Activated T-helper 2 cell treated with anti-CD3 and anti-CD28 coated beads, Interferon-gamma antibody, Interleukin-2, Interleukin-4, amounts not matched to agents 10 μg/mL and 5 μg/mL and 100 μg/mL, durations not matched to agents 14 hours and 24 hours and 36 hours (primary cell): ENCODE measurements around the gene PSMC4. TPM values are rescaled to one million over a fixed set of nuclear protein-coding genes. Genes with fewer than 3 reads are reported as not detected.
"Not testable (repeated sequence)": the region's sequence is repeated elsewhere in the genome, so short reads cannot be mapped to it uniquely, and the experiment has no call there.

ENCODE experiments used
- DNase-seq: peaks from one replicate; pipeline ENCODE4 v3.0.0; 2021; ENCODE audit warnings: low spot score
- H3K27ac Mint-ChIP-seq: one replicate; pipeline ENCODE4 v1.8.0; 2021; ENCODE audit warnings: mixed read lengths
- H3K27me3 Mint-ChIP-seq: one replicate; pipeline ENCODE4 v1.8.0; 2021; ENCODE audit warnings: low read depth, mixed read lengths
- H3K36me3 Mint-ChIP-seq: one replicate; pipeline ENCODE4 v1.8.0; 2021; ENCODE audit warnings: low read depth, mixed read lengths
- H3K4me1 Mint-ChIP-seq: one replicate; pipeline ENCODE4 v1.8.0; 2021; ENCODE audit warnings: low read depth, mixed read lengths
- H3K4me3 Mint-ChIP-seq: one replicate; pipeline ENCODE4 v1.8.0; 2021; ENCODE audit warnings: low read depth, mild to moderate bottlenecking, moderate library complexity, mixed read lengths
- H3K9me3 Mint-ChIP-seq: one replicate; pipeline ENCODE4 v1.8.0; 2021; ENCODE audit warnings: mixed read lengths
- intact Hi-C: fragments of 100-400 bp; cut with micrococcal nuclease; formaldehyde crosslinking; loops from one replicate; pipeline ENCODE4 v1.15.1; 2023
- total RNA-seq: library from RNA; stranded (reverse); gene quantifications from 2 replicates; pipeline ENCODE4 v1.2.3, GENCODE V29; 2022

PSMC4 gene
- total RNA-seq, 1 donor from 2014 or later, result 174 TPM

DNA sequence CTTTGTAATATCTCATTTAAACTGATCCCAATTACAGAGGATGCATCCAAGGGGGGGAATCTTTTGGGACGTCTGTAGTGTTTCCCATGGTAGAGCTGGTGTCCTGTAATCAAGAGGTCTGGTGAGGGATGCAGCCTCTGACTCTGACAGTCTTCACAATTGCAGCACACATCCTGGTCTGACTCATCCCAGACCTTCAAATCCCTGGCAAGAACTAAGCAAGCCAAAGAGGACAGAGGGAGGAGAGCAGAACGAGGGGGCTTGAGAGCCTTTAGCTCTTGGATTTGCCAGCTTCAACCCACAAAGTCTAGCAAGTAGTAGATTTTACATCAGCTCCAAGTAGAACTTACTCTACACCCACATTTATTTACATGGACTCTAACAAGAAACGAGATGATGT lies 19.3 kb upstream of the PSMC4 start:
- Mint-ChIP-seq H3K9me3 (peaks cover 3% of the 10 kb centered on the region), H3K36me3 (peaks cover 16% of the 10 kb centered on the region), H3K27ac (peak overlapping the region; percentile 86), H3K4me3 (no peak overlapping the region), H3K4me1 (peaks cover 40% of the 10 kb centered on the region), H3K27me3 (no peaks in the 10 kb centered on the region)
- intact Hi-C loops, result no loop called here
- DNase-seq, result no peak

DNA sequence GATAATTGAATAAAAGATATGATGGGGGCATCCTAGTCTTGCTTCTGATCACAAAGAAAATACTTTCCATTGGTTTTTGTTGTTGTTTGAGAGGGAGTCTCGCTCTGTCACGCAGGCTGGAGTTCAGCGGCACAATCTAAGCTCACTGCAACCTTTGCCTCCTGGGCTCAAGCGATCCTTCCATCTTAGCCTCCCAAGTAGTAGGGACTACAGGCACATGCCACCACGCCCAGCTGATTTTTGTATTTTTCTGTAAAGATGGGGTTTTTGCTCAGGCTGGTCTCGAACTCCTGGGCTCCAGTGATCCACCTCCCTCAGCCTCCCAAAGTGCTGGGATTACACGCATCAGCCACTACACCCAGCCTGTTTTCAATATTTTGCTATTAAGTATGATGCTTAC lies 17.1 kb upstream of the PSMC4 start:
- Mint-ChIP-seq H3K4me3 (no peak overlapping the region), H3K36me3 (peaks cover 16% of the 10 kb centered on the region), H3K27ac (peak overlapping the region; percentile 86), H3K4me1 (peaks cover 44% of the 10 kb centered on the region), H3K27me3 (no peaks in the 10 kb centered on the region), H3K9me3 (peaks cover 3% of the 10 kb centered on the region)
- DNase-seq, result no peak
- intact Hi-C loops, result no loop called here

DNA sequence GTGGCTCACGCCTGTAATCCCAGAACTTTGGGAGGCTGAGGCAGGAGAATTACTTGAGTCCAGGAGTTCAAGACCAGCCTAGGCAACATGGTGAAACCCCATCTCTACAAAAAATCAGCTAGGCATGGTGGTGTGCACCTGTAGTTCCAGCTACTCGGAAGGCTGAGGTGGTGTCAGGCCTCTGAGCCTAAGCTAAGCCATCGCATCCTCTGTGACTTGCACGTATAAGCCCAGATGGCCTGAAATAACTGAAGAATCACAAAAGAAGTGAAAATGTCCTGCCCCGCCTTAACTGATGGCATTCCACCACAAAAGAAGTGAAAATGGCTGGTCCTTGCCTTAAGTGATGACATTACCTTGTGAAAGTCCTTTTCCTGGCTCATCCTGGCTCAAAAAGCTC lies 13.1 kb upstream of the PSMC4 start:
- DNase-seq, intact Hi-C loops: not testable (repeated sequence)

DNA sequence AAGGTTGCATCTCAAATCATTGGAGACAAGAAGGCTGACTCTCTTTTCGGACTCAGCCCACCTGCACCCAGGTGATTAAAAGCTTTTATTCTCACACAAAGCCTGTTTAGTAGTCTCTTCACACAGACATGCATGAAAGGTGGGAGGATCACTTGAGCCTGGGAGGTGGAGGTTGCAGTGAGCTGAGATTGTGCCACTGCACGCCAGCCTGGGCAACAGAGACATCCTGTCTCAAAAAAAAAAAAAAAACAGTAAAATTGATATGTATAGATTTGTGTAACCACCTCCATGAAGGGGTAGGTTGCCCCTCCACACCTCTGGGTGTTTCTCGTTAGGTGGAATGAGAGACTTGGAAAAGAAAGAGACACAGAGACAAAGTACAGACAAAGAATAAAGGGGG lies 12.0 kb upstream of the PSMC4 start:
- H3K9me3 Mint-ChIP-seq, H3K36me3 Mint-ChIP-seq, H3K4me3 Mint-ChIP-seq, DNase-seq, intact Hi-C loops, H3K27me3 Mint-ChIP-seq: not testable (repeated sequence)
- peaks cover 30% of the 10 kb centered on the region for H3K4me1 Mint-ChIP-seq
- peak overlapping the region; percentile 79 for H3K27ac Mint-ChIP-seq

More for the DNA sequence above, 13.1 kb upstream of the PSMC4 start:
- H3K27me3 Mint-ChIP-seq, H3K4me3 Mint-ChIP-seq, H3K36me3 Mint-ChIP-seq, H3K9me3 Mint-ChIP-seq: not testable (repeated sequence)
- Mint-ChIP-seq H3K27ac (peak overlapping the region; percentile 49), H3K4me1 (peaks cover 37% of the 10 kb centered on the region)

DNA sequence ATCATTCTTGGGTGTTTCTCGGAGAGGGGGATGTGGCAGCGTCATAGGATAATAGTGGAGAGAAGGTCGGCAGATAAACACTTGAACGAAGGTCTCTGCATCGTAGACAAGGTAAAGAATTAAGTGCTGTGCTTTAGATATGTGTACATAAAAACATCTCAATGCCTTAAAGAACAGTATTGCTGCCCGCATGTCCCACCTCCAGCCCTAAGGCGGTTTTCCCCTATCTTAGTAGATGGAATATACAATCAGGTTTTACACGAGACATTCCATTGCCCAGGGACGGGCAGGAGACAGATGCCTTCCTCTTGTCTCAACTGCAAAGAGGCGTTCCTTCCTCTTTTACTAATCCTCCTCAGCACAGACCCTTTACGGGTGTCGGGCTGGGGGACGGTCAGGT lies 11.6 kb upstream of the PSMC4 start:
- intact Hi-C loops, DNase-seq, H3K36me3 Mint-ChIP-seq, H3K9me3 Mint-ChIP-seq, H3K27me3 Mint-ChIP-seq, H3K4me3 Mint-ChIP-seq: not testable (repeated sequence)
- peaks cover 32% of the 10 kb centered on the region for H3K4me1 Mint-ChIP-seq
- peak overlapping the region; percentile 79 for H3K27ac Mint-ChIP-seq

DNA sequence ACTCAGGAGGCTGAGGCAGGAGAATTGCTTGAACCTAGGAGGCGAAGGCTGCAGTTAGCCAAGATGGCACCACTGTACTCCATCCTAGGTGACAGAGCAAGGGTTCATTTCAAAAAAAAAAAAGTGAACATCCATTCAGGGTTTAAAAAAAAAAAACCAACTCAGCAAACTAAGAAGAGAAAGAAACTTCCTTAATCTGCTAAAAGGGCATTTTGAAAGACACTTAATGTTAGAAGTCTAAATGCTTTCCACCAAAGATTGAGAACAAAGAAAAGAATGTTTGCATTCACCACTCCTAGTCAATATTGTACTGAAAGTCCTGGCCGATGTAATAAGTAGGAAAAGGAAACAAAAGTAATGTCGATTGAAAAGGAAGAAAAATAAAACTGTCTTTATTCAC lies 7.1 kb upstream of the PSMC4 start:
- Mint-ChIP-seq H3K4me1 (peaks cover 35% of the 10 kb centered on the region), H3K4me3 (no peak overlapping the region), H3K36me3 (peaks cover 14% of the 10 kb centered on the region), H3K27ac (no peak overlapping the region), H3K9me3 (no peaks in the 10 kb centered on the region), H3K27me3 (no peaks in the 10 kb centered on the region)
- DNase-seq, result no peak
- intact Hi-C loops, result no loop called here

DNA sequence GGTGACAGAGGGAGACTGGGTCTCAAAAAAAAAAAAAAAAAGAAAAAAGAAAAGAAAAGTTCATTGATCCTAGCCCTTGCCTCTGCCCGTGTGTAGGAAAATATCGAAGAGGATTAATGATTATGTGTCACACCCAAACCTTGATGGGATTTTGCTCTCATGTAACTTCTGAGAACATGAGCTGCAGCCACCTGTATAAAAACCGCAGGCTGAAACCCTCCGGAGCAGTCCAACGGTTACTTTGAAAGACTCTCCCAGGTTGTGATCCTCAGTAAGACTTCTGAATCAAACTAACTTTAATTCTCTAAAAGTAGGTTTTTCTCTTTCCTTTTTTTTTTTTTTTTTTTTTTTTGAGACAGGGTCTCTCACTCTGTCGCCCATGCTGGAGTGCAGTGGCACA lies 4.3 kb upstream of the PSMC4 start:
- intact Hi-C loops, result no loop called here
- no peaks in the 10 kb centered on the region for H3K9me3 Mint-ChIP-seq
- peaks cover 21% of the 10 kb centered on the region for H3K36me3 Mint-ChIP-seq
- no peak overlapping the region for H3K4me3 Mint-ChIP-seq
- no peak overlapping the region for H3K27ac Mint-ChIP-seq
- no peaks in the 10 kb centered on the region for H3K27me3 Mint-ChIP-seq
- DNase-seq, result no peak
- peaks cover 31% of the 10 kb centered on the region for H3K4me1 Mint-ChIP-seq

DNA sequence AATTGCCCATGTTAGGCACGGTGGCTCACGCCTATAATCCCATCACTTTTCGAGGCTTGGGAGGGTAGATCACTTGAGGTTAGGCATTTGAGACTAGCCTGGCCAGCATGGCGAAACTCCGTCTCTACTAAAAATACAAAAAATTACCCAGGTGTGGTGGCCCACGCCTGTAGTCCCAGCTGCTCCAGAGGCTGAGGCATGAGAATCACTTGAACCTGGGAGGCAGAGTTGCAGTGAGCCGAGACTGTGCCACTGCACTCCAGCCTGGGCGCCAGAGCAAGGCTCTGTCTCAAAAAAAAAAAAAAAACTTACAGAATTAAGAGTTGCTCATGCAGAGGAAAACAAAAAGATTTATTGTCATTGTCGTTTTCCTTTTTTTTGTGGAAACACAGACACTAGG lies 3.4 kb upstream of the PSMC4 start:
- Mint-ChIP-seq H3K27ac (no peak overlapping the region), H3K27me3 (no peaks in the 10 kb centered on the region), H3K4me1 (peaks cover 39% of the 10 kb centered on the region)

DNA sequence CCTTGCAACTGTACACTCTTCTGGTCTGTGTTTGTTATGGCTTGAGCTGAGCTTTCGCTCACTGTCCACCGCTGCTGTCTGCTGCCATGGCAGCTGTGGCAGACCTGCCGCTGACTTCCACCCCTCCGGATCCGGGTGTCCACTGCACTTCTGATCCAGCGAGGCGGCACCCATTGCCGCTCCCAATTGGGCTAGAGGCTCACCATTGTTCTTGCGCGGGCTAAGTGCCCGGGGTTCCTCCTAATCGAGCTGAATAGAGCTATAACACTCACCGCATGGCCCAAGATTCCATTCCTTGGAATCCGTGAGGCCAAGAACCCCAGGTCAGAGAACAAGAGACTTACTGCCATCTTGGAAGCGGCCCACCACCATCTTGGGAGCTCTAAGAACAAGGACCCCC lies 2.2 kb upstream of the PSMC4 start:
- Mint-ChIP-seq H3K27ac (peak overlapping the region; percentile 96), H3K9me3 (no peaks in the 10 kb centered on the region), H3K4me1 (peaks cover 44% of the 10 kb centered on the region), H3K36me3 (peaks cover 37% of the 10 kb centered on the region), H3K27me3 (no peaks in the 10 kb centered on the region), H3K4me3 (peak overlapping the region; percentile 92)
- intact Hi-C loops, result no loop called here
- DNase-seq, result no peak

More for the DNA sequence above, 3.4 kb upstream of the PSMC4 start:
- intact Hi-C loops, result no loop called here
- DNase-seq, result no peak
- Mint-ChIP-seq H3K4me3 (no peak overlapping the region), H3K36me3 (peaks cover 28% of the 10 kb centered on the region), H3K9me3 (no peaks in the 10 kb centered on the region)

DNA sequence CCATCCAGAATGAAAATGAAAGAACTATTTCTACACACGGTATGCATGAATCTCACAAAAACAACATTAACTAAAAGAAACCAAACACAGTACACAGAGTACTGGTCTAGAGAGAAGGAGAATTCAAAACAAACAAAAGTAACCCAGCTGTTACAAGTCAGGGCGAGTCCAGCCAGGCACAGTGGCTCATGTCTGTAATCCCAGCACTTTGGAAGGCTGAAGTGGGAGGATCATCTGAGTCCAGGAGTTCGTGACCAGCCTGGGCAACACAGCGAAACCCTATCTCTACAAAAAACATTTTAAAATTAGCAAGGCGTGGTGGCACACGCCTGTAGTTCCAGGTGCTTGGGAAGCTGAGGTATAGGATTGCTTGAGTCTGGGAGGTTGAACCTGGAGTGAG lies 1.7 kb upstream of the PSMC4 start:
- no peak for DNase-seq
- Mint-ChIP-seq H3K36me3 (peaks cover 40% of the 10 kb centered on the region), H3K27me3 (no peaks in the 10 kb centered on the region), H3K4me3 (peak overlapping the region; percentile 92), H3K4me1 (peaks cover 42% of the 10 kb centered on the region), H3K9me3 (no peaks in the 10 kb centered on the region), H3K27ac (peak overlapping the region; percentile 96)
- intact Hi-C loops, result no loop called here

DNA sequence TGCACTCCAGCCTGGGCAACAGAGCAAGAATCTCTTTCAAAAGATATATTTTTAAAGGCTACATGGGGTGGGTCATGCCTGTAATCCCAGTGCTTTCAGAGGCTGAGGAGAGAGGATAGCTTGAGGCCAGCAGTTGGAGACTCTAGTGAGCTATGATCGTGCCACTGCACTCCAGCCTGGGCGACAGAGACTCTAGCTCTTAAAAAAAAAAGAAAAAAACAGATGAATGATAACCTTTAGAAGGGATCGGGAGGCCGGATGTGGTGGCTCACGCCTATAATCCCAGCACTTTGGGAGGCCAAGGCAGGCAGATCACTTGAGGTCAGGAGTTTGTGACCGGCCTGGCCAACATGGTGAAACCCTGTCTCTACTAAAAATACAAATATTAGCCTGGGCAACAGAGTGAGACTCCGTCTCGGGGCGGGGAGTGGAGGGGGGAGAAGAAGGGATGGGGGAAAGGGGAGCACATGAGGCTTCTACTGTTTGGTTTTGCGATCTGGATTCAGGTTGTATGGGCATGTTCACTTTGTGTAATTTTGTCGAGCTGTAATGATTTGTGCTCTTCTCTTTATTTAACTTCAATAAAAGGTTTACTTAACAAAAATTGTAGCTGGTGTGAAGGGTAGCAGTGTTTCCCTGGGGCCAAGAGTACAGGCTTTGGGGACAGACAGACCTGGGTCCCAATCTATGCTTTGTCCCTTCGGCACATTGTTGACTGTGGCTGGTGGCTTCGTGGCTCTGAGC lies 1.1 kb upstream of the PSMC4 start:
- Mint-ChIP-seq H3K4me1 (peaks cover 42% of the 10 kb centered on the region), H3K27ac (peak overlapping the region; percentile 96), H3K4me3 (peak overlapping the region; percentile 92), H3K9me3 (no peaks in the 10 kb centered on the region), H3K36me3 (peaks cover 46% of the 10 kb centered on the region), H3K27me3 (no peaks in the 10 kb centered on the region)
- intact Hi-C loops, result loop anchor here (1.0 to 5.0 kb wide), 2 partner anchors 29 to 138 kb away; partner anchors contain the start of gene DYRK1B
- no peak for DNase-seq

DNA sequence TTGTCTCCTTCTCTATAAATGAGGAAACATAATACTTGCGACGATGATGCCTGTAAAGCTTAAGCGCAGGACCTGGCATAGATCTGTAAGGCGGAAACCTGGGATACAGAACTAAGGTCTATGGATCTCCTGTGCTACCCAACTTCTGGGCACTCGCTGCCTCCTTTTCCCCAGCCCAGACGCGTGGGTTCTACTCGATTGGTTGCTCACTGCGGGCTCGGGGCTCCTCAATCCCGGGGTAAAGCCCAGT lies 615 bp upstream of the PSMC4 start:
- Mint-ChIP-seq H3K9me3 (no peaks in the 10 kb centered on the region), H3K27ac (peak overlapping the region; percentile 96), H3K27me3 (no peaks in the 10 kb centered on the region), H3K36me3 (peaks cover 51% of the 10 kb centered on the region), H3K4me3 (peak overlapping the region; percentile 92), H3K4me1 (peaks cover 42% of the 10 kb centered on the region)
- intact Hi-C loops, result loop anchor here (1.0 to 5.0 kb wide), 2 partner anchors 29 to 138 kb away; partner anchors contain the start of gene DYRK1B
- no peak for DNase-seq

DNA sequence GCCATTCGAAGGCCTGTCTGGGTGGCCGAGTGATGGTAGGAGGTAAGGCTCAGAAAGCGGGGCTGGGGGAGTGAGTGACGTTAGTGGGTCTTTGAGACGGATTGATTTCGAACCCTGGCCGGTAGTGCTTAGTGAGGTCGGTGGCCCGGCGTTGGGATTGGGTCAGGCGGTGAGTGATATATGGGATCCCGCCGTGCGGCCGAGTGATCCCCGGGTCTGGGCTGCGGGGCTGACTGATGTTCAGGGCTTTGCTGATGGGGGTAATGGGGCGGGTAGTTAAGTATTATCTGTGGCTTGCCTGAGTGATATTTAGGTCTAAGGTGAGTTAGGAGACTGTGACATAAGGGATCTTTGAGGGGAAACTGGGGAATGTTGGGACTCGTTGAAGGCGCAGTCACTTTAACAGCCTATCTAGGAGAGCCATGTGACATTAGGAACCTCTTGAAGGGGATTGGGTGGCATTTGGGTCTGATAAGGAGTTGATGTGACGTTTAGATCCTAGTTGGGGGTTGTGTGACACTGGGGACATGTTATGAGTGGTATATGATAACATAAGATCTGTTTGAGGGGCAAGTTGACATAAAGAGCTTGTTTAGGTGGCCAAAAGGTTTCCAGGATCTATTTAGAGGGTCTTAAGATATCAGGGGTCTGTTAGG lies 543 bp downstream of the PSMC4 start:
- Mint-ChIP-seq H3K9me3 (no peaks in the 10 kb centered on the region), H3K4me1 (peaks cover 42% of the 10 kb centered on the region), H3K4me3 (peak overlapping the region; percentile 92), H3K27ac (peak overlapping the region; percentile 96), H3K36me3 (peaks cover 58% of the 10 kb centered on the region), H3K27me3 (no peaks in the 10 kb centered on the region)
- intact Hi-C loops, result loop anchor here (1.0 to 5.0 kb wide), 3 partner anchors 25 to 139 kb away; partner anchors contain the start of gene DYRK1B
- no peak for DNase-seq
